Measurements from ENCODE around the gene CLCN3.

GRCh38 chr4:169730564-169730963 is 110.2 kb downstream of the CLCN3 start:
- TF ChIP-seq CTCF (conservative IDR thresholded peaks at IDR 0.05; ENCODE audit: low read depth, low read length) (no peak), EZH2 (IDR thresholded peaks at IDR 0.05; ENCODE audit: borderline replicate concordance, low read depth, low read length, poor library complexity, severe bottlenecking) (no peak)
